GM18907 (cell line): Measurements from ENCODE around the gene CA4.
"Not testable (repeated sequence)": the region's sequence is repeated elsewhere in the genome, so short reads cannot be mapped to it uniquely, and the experiment has no call there.

Experiments
- ATAC-seq: cut with Tn5 transposase; IDR thresholded peaks from one replicate; pipeline ENCODE4 v1.9.1; 2021; ENCODE audit warnings: mild to moderate bottlenecking, moderate library complexity; ENCODE audit not compliant: unreplicated experiment

CA4 gene

GRCh38 chr17:60171753-60172079 lies 21.9 kb downstream of the CA4 start:
- ATAC-seq = no peak

GRCh38 chr17:60173304-60173819 lies 23.6 kb downstream of the CA4 start:
- no peak for ATAC-seq

GRCh38 chr17:60174035-60174434 lies 24.3 kb downstream of the CA4 start:
- ATAC-seq = no peak

GRCh38 chr17:60174767-60175166 lies 25.0 kb downstream of the CA4 start:
- not testable (repeated sequence) for ATAC-seq

GRCh38 chr17:60176763-60177162 lies 27.0 kb downstream of the CA4 start:
- ATAC-seq = not testable (repeated sequence)

- ATAC-seq = not testable (repeated sequence)
Observed at GRCh38 chr17:60178180-60178579, 28.4 kb downstream of the CA4 start.

GRCh38 chr17:60180380-60180779 lies 30.6 kb downstream of the CA4 start:
- ATAC-seq = not testable (repeated sequence)

GRCh38 chr17:60186372-60186771 lies 36.6 kb downstream of the CA4 start:
- not testable (repeated sequence) for ATAC-seq

- ATAC-seq = not testable (repeated sequence)
Observed at GRCh38 chr17:60186846-60187745, 37.3 kb downstream of the CA4 start.

GRCh38 chr17:60188759-60189158 lies 39.0 kb downstream of the CA4 start:
- ATAC-seq = no peak

- ATAC-seq = not testable (repeated sequence)
Observed at GRCh38 chr17:60190032-60190431, 40.3 kb downstream of the CA4 start.

GRCh38 chr17:60193032-60193431 lies 43.3 kb downstream of the CA4 start:
- not testable (repeated sequence) for ATAC-seq

GRCh38 chr17:60193482-60193881 lies 43.7 kb downstream of the CA4 start:
- ATAC-seq = no peak

- not testable (repeated sequence) for ATAC-seq
Observed at GRCh38 chr17:60194141-60194540, 44.4 kb downstream of the CA4 start.

GRCh38 chr17:60198630-60199029 lies 48.9 kb downstream of the CA4 start:
- ATAC-seq = not testable (repeated sequence)

GRCh38 chr17:60205782-60206181 lies 56.0 kb downstream of the CA4 start:
- not testable (repeated sequence) for ATAC-seq

- not testable (repeated sequence) for ATAC-seq
Observed at GRCh38 chr17:60208302-60208701, 58.5 kb downstream of the CA4 start.
